ENCODE data around the gene PXDN.

DNA sequence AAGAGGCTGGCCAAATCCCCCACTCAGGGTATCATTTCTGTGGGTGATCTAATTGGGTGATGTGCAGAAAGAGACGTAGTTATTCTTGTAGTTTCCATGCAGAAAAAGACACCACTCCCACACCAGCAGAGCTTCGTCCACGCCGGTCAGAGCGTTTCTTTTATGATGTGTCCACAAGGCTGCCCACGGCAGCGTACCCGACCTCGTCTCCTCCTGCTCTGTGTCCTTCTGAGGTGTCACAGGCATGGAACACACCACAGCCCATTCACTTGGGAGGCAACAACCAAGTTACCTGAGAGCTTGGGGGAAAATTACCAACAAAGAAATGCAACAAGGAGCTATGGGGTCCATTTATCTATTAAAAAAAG is 131.3 kb downstream of the PXDN start:
- TF ChIP-seq POLR2AphosphoS5 (IDR thresholded peaks at IDR 0.05; ENCODE audit: low read depth, low read length), result no peak
- no peak for TF ChIP-seq POLR2A (IDR thresholded peaks at IDR 0.05; ENCODE audit: low read depth, low read length)
- no peak for TF ChIP-seq TAF1 (IDR thresholded peaks at IDR 0.05; ENCODE audit: borderline replicate concordance, low read depth, low read length)

Data from GM12892 (cell line).